Stimulated activated CD4-positive, alpha-beta T cell treated with anti-CD3 and anti-CD28 coated beads, Interleukin-12 subunit alpha, Interleukin-12 subunit beta, amount 100 ng/mL, for 24 hours (primary cell): ENCODE results near the gene MYO5B.

Experiments
- DNase-seq, 2 experiments: peaks; one replicate each; pipeline ENCODE4 v3.0.0-alpha.2; 2020; ENCODE audit warnings: low read depth in 2 of 2

MYO5B gene

DNA sequence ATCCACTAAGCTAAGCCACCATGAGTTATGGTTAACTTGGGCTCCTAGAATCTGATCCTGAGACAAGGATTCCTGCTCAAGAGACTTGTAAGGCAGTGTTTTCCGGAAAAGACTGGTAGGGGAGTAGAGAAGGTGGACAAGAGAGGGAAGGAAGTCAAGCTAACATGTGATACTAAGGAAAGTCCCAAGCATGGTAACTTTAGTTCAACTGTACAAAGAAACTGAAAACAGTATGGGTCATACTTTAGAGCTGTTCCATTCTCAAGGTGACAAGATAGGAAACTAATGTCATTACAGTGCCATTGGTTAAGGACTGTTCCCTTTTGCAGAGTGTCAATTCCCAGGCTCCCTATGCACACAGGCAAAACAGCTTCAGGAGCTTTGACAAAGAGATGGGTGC lies 5.8 kb downstream of the MYO5B start:
- DNase-seq, result no peak

DNA sequence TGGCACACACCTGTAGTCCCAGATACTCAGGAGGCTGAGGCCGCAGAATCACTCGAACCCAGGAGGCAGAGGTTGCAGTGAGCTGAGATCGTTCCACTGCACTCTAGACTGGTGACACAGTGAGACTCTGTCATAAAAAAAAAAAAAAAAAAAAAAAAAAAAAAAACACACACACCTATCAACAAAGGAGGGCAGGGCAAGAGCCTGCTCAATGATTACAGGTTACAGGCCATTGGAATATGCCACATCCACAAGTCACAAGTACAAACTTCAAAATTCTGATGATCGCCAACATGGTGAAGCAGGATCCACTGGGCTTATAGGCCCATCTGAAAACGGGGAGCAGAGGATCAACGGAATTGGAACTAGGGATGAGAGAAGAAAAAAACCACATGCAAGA lies 6.3 kb downstream of the MYO5B start:
- no peak for DNase-seq

DNA sequence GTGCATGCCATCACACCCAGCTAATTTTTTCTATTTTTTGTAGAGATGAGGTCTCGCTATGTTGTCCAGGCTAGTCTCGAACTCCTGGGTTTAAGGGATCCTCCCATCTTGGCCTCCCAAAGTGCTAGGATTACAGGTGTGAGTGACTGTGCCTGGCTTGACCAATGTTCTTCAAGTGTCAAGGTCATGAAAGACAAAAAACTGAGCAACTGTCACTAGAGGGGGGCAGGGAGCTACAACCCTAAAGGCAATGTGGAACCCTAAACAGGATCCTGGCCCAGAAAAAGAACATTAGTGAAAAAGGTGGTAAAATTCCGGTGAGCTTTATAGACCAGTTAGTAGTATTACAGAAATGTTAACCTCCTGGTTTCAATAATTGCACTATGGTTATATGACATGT lies 7.3 kb downstream of the MYO5B start:
- DNase-seq, result no peak

DNA sequence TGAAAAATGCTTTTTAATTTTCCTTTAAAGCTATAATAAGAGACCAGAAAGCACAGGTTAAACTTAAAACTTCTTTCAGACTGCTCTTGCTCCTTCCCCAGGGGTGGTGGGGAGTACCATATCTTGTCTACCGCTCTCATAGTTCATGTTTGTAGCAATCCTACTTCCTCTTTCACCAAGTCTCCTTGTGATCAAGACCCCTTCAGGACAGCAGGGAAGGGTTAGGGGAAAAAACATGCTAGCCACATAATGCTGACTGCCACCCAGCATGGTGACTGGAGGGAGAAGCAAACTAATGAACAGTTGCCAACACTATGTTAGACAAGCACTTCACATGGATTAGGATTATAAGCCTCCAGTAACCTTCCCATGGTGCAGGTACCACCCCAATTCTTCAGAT lies 8.6 kb downstream of the MYO5B start:
- no peak for DNase-seq

DNA sequence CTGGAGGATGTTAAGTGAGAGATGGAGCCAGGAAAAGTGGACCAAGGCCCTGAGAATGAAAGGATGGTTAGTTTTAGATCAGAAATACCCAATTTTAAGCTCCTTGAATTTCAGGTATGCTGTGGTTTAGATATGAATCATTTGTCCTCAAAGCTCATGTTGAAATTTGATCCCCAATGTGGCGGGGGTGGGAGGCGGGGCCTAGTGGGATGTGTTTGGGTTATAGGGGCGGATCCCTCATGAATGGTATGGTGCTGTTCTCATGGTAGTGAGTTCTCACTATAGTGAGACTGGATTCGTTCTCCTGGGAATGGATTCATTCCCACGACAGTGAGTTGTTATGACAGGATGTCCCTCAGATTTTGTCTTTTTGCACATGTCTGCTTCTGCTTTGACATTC lies 11.4 kb downstream of the MYO5B start:
- DNase-seq, result no peak

DNA sequence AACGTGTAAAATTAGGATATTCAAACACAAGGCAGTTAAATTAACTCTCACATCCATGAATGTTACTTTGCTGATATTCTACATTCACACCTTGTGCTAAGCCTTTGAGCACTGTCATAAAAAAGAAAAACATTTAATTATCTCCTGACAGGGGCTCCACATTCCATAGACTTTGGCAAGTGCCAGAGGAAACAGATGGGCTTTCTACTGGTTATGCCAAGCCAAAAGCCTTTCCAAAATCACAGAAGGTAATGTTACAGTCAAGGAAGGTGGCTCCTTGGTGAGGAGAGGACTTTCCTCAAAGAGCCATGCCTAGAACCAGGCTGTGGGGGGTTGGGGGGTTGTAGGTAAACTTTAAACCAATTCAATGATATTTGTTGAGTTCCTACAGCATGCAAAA lies 12.4 kb downstream of the MYO5B start:
- no peak for DNase-seq

DNA sequence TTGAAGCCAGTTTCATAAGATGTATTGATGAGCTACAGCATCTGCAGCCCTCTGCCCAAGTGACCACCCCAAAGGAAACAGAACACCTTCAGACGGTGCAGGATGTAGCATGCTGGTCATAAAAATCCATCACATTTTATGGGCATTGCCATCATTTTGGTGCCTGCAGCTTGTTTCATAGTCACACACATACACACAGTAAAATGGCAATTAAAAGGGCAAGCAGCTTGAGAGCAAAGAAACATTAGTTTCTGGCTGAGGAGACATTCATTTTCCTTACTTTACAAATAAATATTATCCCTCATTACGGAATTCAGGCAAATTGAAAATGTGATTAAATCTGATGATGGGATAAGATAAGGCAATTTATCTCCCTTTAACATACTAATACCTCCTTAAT lies 13.4 kb downstream of the MYO5B start:
- no peak for DNase-seq

DNA sequence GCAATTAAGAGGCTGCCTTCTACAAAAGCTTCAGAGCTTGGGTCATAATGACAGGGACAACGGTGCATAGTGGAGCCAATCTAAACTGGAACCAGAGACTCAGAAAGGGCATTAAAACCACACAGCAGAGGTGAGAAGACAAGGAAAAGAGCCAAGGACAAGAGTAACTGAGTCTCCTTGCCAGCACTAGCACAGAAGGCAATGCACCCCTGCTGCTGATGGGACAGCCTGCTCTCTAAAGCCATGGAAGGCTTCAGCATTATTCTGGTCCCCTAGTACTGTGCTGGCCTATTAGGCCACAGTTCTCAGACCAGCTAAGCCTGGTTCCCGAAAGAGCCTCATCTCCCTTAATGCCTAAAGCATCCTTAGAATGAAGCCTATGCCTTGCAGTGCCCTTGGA lies 15.5 kb downstream of the MYO5B start:
- no peak for DNase-seq

DNA sequence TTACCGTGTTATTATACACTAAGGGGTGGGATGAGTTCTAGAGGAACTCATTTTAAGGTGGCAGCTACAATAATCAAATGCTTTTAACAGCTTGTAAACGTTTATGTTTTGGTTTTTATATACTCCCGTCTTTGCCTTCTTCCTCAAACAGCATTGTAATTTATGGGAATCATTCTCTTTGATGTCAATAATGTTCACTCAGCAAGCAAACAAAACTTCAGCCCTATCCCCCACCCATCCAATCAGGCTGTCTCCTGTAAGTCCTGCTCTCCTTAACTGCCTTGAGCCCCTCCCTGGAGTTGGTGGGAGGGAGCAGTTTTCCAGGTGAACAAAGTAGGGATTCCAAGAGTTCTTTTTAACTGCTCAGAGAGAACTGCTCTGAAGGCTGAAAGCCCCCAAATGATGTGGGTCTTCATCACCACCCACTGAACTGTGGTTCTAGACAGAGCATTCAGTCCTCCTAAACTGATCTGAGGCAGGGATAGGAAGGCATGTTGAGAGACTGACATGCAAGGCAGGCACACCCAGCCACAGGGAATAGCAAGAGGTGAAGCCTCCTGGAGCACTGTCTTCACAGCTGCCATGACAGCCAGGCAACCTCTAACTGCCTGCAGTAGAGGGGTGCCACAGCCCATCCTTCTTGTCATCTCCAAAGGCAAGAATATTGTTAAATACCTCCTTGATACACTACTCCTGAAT lies 17.5 kb downstream of the MYO5B start:
- no peak for DNase-seq

DNA sequence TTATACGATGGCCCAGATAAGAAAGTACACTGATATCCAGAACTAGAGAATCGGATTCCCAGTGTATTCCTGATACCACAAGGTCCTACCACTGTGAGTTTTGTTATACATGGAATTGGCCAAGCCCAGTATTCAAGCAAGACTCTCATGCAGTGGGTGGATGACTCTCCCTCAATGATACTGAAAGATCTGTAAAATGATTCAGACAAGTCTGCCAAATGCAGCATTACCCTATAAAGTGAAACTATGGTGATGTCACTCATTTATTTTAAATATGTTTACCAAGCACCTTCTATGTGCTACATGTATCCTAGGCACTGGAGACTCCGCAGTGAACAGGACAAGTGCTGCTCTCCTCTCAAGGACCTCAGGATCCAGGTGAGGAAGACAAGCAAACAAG lies 22.6 kb downstream of the MYO5B start:
- DNase-seq, result no peak

DNA sequence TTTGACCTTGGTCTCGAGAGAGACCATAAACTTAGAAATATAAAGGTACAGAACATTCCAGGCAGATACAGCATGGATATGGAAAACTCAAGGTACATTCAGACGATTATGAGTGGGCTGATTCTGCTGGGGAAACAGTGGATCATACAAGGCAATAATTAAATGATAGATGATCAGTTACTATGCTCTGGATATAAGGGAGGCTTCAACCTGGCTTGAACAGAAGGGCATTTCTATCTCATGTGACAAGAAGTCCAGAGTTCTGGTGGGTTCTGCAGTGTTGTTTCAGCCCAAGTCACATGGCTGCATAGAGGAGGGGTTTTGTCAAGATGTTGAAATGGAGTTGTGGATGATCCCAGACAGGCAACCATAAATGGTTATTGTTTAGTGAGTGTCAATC lies 23.5 kb downstream of the MYO5B start:
- DNase-seq, result no peak

DNA sequence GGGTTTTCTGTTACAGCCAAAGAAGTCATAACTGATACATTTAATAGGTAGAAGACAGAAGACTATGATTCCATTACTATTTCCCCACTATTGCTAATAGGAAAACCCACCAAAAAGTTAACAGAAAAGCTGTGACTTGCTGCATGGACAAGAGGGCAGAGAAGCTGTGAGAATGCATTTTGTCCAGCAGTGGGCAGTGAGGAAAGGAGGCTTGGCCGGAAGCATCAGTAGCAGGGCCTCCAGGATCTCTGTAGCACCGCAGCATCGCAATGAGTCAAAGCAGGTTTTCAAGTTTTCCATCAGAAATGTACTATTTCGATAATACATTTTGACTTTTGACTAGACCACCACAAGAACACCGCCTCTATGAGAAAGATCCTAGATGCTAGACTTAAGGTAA lies 24.9 kb downstream of the MYO5B start:
- no peak for DNase-seq

DNA sequence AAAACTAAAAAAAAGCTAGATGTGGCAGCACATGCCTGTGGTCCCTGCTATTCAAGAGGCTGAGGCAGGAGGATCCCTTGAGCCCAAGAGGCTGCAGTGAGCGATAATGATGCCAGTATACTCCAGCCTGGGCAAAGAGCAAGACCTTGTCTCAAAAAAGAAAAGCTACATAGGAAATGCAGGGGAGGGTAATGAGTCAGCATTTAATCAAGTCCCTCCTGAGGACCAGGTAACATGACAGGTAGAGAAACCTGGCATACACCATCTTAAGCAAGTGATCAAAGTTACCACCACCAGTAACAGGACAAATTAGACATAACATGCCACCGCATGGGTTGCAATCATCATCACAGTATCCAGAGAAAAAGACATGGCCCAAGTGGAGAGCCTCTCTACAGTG lies 25.8 kb downstream of the MYO5B start:
- DNase-seq, result no peak

DNA sequence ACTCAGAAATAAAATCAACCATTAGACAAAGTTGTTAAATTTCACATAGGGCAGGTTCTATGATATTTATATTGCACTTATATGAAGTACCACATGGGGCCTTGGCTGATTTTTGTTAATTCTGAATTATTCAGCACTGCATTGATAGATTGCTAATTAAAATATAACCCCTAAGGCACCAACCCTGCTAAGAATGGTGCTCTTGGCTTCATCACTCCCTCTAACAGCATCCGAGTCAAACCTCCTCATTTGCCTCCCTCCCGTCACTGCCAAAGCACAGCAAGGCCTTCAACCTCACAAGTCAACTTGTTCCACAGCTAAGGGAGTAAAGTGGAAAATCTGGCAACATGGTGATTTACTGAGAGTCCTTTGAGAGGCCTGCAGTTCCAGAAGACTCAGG lies 27.0 kb downstream of the MYO5B start:
- no peak for DNase-seq

DNA sequence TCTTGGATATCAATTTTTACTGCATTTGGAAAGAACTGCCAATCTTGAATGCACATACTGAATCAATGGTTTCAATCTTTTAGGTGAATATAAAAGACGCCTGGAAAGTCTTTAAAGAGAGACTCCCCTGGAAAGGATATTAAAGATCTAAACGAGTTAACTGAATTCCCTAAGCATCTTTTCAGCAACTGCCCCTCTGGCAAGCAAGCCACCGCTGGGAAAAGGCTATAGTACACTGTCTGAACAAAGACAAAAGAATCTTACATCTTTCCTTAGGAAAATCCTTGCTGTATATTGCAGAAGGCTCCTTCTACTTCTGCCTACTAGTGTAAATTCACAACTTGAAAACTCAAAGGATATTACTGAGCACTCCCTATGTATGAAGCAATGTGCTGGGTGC lies 28.0 kb downstream of the MYO5B start:
- no peak for DNase-seq

DNA sequence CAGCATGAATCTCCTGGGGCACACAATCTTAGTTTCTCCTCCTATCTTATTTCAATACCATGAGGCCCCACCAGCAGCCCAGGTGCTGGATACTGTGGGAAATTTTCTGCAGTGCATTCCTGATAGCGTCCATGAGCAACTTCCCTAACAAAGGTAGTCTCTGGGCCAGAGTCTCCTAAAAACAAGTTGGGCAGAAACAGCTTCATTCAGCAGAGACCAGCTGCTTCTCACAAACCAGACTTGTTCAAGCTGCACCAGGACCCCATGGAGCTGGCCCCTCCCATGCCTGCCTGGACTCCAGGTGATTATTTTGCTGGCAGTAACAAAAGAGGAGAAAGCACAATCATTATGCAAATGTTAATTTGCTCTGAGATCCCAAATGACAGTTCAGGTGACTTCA lies 31.4 kb downstream of the MYO5B start:
- DNase-seq, result no peak

DNA sequence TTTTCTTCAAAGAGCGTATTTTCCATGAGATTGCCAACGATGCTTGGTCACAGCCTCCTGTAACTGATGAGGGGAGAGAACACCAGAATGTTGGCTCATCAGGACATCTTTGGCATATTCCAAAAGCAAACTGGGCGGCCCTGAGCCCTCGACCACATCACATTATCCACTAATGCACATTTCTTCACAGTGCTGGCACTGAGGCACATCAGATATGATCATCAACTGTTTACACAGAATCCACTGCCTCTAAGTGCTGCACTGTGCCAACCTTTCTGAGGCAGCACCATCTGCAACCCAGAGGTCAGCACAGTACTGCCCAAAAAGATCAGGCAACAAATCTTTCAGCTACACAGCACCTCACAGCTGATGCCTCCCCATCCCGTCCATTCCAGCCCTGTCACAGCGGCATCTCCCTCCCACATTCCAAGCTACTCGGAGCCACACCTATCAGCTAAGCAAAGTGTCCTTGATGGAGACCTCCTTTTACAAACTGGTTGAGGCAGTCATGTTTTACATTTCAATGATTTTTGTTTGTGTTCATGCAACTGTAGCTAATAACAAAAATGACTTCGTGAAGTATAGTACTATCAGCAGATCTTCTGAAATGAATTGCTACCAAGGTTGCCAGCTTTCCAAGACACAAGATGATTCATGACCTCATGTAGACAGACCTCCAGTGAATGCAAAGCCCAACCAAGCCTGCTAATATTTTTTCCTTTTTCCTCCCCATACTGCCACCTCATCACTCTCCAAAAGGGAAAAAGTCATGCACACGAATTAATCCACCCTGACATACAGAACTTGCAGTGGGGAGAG lies 32.3 kb downstream of the MYO5B start:
- no peak for DNase-seq

DNA sequence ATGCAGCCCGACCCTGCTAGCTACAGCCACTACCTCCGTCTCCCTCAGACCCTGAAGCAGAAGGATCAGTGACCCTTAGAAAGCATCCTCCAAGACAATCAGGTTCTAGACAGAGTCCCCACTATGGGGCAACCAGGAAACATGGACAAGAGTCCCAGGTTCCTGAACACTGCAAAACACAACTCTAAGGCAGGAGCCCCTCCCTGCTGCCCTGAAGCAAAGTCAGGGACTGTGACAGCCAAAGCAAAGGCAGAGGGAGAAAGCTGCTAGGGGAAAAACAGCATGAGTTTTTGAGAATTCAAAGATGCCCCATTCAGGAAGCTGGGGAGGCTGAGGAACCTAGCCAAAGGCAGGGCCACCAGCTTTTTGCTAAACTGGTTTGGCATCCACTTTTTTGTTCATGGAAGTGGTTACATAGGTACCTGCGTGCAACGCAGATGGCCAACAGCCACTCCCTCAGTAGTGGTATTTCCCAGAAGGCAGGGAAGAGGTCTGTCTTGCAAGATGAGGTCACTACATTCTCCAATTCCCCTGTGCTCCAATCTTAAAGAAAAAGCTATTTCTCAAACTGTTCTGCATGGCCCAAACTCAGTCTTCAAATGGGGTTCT lies 33.2 kb downstream of the MYO5B start:
- DNase-seq, result no peak

DNA sequence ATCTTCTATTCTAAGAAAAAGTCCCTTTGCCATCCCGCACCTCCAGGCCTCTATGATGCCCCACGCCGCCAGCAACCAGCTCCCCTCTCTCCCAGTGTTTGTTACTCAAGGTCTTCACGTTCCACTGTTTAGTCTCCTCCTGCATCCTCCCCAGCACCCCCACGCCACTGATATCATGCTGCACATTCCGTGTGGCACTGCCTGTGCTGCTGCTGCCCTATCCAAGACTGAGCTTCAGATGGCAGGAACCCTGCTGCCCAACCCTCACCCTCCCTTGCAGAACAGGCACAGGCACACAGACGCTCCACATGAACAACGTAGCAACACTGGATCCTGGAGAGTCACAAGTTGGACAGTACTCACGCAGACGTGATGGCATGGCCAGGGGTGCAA lies 35.3 kb downstream of the MYO5B start:
- DNase-seq, result no peak

DNA sequence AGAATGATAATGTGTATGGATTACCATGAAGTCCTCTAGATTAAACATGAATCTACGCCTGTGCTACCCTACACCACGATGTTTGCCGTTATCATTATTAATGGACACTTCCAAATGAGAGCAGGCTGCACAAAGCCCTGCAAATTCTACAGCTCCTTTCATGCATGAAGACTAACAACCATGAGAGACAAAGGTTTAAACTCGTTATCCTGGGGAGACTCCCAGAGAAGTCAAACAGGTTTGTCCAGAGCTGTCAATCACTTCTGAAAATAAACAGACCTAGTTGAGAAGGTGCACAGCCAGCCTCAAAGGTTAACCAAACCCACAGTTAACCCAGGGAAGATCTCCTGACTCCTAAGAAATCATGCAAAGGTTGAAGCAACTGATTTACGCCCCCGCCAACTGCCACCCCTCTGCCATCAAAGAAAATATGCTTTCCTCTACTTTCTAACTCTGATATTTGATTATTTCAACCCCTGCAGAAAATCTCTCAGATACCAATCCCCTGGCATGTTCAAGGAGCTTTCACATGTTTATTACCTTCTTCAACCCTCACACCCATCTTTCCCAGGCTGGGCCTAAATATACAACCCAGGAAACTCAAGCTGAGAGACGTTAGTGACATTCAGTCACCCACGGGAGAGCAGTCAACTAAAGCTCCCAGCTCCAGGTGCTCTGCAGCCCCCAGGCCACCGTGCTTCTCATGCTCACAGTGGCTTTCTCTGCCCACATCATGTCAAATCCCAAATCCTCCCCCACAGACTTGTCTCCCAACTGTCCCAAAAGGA lies 35.9 kb downstream of the MYO5B start:
- no peak for DNase-seq

DNA sequence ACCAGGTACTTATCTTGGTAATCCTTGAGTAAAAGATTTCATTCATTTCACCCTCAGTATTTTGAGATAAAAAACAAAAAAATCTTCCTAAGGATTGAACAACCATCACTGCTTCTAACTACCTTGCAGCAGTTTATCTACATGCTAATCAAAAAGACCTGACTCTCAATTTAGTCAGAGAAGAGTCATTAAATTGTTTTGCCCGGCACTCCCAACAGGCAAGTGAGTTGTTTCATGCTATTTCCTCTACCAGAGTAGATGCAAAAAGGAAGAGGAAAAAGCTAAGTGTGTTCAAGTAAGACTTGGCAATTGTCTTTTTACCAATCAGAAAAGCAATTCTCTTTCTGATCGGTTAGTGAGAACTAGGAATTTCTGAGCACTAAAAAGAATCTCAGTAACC lies 39.5 kb downstream of the MYO5B start:
- DNase-seq, result no peak

DNA sequence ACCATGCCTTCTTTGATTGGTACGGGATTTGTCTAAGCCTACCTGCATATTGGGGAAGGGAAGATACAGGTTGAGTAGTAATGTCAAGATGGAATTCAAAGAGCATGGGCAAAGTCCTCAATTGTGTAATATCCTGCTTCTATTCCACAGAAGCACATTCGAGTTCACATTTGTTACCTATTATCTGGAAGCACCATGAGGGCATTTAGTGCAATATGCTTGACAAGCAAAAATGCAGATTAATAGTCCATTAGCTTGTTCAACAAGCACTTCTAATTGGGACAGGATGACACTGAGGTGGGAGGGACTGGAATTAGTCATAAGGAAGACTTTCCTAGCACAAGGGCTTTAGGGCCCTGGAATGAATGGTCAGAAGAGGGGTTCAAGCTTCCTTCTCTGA lies 40.5 kb downstream of the MYO5B start:
- DNase-seq, result no peak
